Measurements from ENCODE around the gene RMRP.

DNA sequence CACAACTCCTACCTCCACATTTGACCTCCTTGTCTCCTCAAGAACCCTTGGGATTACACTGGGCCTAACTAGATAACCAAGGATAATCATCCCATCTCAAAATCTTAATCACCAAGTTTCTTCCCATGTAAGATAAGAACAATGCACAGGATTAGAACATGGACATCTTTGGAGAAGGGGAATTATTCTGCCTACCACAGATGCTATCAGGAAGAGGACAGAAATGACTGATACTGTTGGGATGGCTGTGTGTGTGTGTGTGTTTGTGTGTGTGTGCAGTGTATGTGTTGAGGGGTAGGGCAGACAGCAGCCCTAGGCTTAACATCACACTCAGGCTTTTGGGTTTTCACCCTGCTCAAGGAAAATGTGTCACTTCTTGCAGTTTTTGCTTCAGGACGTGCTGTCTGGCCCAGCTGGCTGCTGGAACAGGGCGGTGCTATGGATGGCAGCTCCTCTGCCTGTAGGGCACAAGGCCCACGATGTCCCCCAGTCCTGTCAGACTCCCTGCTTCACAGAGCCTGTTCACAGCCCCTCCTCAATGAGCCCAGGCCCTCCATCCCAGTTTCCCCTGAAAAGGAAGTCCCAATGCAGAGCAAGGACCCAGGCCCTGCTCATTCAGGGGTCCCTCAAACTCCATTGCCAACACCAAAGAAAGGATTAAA is 23.7 kb upstream of the RMRP start:
- TF ChIP-seq CTCF (IDR thresholded peaks at IDR 0.05) (no peak), POLR2AphosphoS5 (IDR thresholded peaks at IDR 0.05) (peak in 1 of 3 donors; percentile 46)

Measured in transverse colon (tissue), 4 donors.